HL-60/S4 treated with retinoic acid at 250 ng/mL for 4 days and 3 days (cell line): ENCODE data around the gene MT2A.
"Not testable (repeated sequence)": the region's sequence is repeated elsewhere in the genome, so short reads cannot be mapped to it uniquely, and the experiment has no call there.

Experiments used
- in situ Hi-C: fragments of 300-500 bp; cut with MboI; formaldehyde crosslinking; loops from 2 replicates; pipeline ENCODE4 v1.7.0; 2022; ENCODE audit warnings: low sequenced_read_pairs

Gene MT2A

GRCh38 chr16:56618138-56618537 lies 9.8 kb downstream of the MT2A start:
- in situ Hi-C loops, result no loop called here

GRCh38 chr16:56620339-56620897 lies 12.0 kb downstream of the MT2A start:
- in situ Hi-C loops, result no loop called here

GRCh38 chr16:56621665-56622445 lies 13.5 kb downstream of the MT2A start:
- in situ Hi-C loops, result not testable (repeated sequence)

- in situ Hi-C loops, result not testable (repeated sequence)
These were observed 14.8 kb downstream of the MT2A start for GRCh38 chr16:56623184-56623583.

- in situ Hi-C loops, result no loop called here
These were observed 15.3 kb downstream of the MT2A start for GRCh38 chr16:56623637-56624036.

GRCh38 chr16:56625140-56625942 lies 17.0 kb downstream of the MT2A start, which contains the start of gene MT1E:
Gene MT1E (plus strand): TSS chr16:56625781. CDS start chr16:56625852, 71 bp downstream.
- in situ Hi-C loops, result no loop called here

- in situ Hi-C loops, result no loop called here
These were observed 17.7 kb downstream of the MT2A start for GRCh38 chr16:56625943-56626654.

GRCh38 chr16:56626685-56627084 lies 18.3 kb downstream of the MT2A start:
- in situ Hi-C loops, result no loop called here

- in situ Hi-C loops, result no loop called here
These were observed 20.3 kb downstream of the MT2A start for GRCh38 chr16:56628486-56629350.

GRCh38 chr16:56629531-56629930 lies 21.1 kb downstream of the MT2A start:
- in situ Hi-C loops, result no loop called here

- in situ Hi-C loops, result no loop called here
These were observed 21.8 kb downstream of the MT2A start for GRCh38 chr16:56630134-56630533.

- in situ Hi-C loops, result no loop called here
These were observed 22.8 kb downstream of the MT2A start for GRCh38 chr16:56631197-56631596.

GRCh38 chr16:56631832-56632155 lies 23.4 kb downstream of the MT2A start:
- in situ Hi-C loops, result no loop called here

GRCh38 chr16:56632156-56632847 lies 23.9 kb downstream of the MT2A start, which contains the start of gene MT1M:
Gene MT1M (plus strand): TSS chr16:56632659. CDS start chr16:56632732, 73 bp downstream.
- in situ Hi-C loops, result no loop called here

GRCh38 chr16:56632848-56633365 lies 24.5 kb downstream of the MT2A start:
- in situ Hi-C loops, result no loop called here

GRCh38 chr16:56633535-56633934 lies 25.2 kb downstream of the MT2A start:
- in situ Hi-C loops, result no loop called here

- in situ Hi-C loops, result no loop called here
These were observed 26.5 kb downstream of the MT2A start for GRCh38 chr16:56634715-56635440.

GRCh38 chr16:56635441-56635967 lies 27.1 kb downstream of the MT2A start:
- in situ Hi-C loops, result no loop called here
